ENCODE data around the gene VIPR1. TPM values are rescaled to one million over a fixed set of nuclear protein-coding genes. Genes with fewer than 3 reads are reported as not detected.

Gene VIPR1
- total RNA-seq, 1 experiment from 2014 or later = 0.41 TPM

DNA sequence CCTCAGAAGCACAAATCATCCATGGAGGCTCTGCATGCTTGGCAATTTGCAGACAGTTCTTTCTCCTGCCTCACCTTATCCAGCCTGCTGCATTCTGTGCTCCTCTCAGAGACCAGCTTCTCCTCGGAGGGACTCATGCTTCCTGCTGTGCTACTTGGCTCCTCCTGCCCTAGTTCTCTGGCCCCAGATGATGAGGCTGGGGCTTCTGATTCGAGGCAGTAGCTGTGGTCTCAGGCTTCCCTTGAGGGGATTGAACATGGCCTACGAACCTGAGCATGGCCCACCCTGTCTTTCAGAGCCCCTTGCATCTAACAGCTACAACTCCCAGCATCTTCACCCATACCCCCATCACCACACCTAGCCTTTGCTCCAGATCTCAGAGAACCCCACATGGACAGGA is 6.7 kb downstream of the VIPR1 start:
- Histone ChIP-seq H3K27ac (ENCODE audit: low read length) (no peak overlapping the region), H3K9me3 (ENCODE audit: control insufficient read depth, insufficient read depth, low read depth, low read length) (no peaks in the 10 kb centered on the region), H3K36me3 (ENCODE audit: control insufficient read depth, insufficient read depth, low read length) (no peaks in the 10 kb centered on the region), H3K27me3 (ENCODE audit: control insufficient read depth, insufficient read depth, low read length) (no peaks in the 10 kb centered on the region), H3K4me1 (ENCODE audit: control insufficient read depth, insufficient read depth, low read length) (no peaks in the 10 kb centered on the region), H3K4me3 (ENCODE audit: low read depth in 2 of 2, low read length in 2 of 2) (no peak overlapping the region)
- in situ Hi-C loops (cut with HindIII; ENCODE audit: low pct_unique_long_range_greater_than_20kb, low sequenced_read_pairs) = no loop called here
- TF ChIP-seq, protein P1, sequence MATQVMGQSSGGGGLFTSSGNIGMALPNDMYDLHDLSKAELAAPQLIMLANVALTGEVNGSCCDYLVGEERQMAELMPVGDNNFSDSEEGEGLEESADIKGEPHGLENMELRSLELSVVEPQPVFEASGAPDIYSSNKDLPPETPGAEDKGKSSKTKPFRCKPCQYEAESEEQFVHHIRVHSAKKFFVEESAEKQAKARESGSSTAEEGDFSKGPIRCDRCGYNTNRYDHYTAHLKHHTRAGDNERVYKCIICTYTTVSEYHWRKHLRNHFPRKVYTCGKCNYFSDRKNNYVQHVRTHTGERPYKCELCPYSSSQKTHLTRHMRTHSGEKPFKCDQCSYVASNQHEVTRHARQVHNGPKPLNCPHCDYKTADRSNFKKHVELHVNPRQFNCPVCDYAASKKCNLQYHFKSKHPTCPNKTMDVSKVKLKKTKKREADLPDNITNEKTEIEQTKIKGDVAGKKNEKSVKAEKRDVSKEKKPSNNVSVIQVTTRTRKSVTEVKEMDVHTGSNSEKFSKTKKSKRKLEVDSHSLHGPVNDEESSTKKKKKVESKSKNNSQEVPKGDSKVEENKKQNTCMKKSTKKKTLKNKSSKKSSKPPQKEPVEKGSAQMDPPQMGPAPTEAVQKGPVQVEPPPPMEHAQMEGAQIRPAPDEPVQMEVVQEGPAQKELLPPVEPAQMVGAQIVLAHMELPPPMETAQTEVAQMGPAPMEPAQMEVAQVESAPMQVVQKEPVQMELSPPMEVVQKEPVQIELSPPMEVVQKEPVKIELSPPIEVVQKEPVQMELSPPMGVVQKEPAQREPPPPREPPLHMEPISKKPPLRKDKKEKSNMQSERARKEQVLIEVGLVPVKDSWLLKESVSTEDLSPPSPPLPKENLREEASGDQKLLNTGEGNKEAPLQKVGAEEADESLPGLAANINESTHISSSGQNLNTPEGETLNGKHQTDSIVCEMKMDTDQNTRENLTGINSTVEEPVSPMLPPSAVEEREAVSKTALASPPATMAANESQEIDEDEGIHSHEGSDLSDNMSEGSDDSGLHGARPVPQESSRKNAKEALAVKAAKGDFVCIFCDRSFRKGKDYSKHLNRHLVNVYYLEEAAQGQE (IDR thresholded peaks at IDR 0.05; ENCODE audit: insufficient read depth in 1 of 2, low read depth in 2 of 2, low read length in 1 of 2) = no peak
- TF ChIP-seq SIN3A (IDR thresholded peaks at IDR 0.05; ENCODE audit: borderline replicate concordance, insufficient read depth, low read depth, low read length) (no peak), POLR2AphosphoS5 (IDR thresholded peaks at IDR 0.05; ENCODE audit: low read depth, low read length) (no peak), TCF7L2 (IDR thresholded peaks at IDR 0.05; ENCODE audit: low read depth, low read length) (no peak)
- TF ChIP-seq, protein P2, sequence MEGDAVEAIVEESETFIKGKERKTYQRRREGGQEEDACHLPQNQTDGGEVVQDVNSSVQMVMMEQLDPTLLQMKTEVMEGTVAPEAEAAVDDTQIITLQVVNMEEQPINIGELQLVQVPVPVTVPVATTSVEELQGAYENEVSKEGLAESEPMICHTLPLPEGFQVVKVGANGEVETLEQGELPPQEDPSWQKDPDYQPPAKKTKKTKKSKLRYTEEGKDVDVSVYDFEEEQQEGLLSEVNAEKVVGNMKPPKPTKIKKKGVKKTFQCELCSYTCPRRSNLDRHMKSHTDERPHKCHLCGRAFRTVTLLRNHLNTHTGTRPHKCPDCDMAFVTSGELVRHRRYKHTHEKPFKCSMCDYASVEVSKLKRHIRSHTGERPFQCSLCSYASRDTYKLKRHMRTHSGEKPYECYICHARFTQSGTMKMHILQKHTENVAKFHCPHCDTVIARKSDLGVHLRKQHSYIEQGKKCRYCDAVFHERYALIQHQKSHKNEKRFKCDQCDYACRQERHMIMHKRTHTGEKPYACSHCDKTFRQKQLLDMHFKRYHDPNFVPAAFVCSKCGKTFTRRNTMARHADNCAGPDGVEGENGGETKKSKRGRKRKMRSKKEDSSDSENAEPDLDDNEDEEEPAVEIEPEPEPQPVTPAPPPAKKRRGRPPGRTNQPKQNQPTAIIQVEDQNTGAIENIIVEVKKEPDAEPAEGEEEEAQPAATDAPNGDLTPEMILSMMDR (IDR thresholded peaks at IDR 0.05) = no peak
- ATAC-seq (no peak), DNase-seq (ENCODE audit: low read depth, low spot score) (no peak)
- POLR2A ChIA-PET = no interaction called here
- no TSS peak for BruUV-seq (replicated peaks)
- CTCF ChIA-PET = no interaction called here
- intact Hi-C loops (cut with micrococcal nuclease; ENCODE audit: unreplicated experiment) = no loop called here

DNA sequence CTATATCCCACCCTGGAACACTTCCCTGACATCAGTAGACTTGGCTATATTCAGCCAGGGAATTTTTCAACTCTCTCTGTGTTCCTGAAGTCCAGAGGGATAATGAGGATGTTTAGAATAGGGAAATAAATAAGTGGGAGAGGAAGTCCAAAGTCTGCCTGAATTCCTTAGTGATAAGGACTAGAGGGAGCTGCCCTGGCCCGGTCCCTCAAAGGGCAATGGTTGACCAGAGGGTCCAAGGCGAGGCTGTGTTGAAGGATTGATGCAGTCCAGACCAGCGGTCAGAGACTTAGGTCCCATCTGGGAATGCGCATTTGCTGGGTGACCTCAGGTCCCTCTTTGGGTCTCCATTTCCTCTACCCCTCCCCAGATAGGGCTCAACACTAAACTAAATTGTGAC is 7.9 kb downstream of the VIPR1 start:
- POLR2A ChIA-PET = no interaction called here
- Histone ChIP-seq H3K4me1 (ENCODE audit: control insufficient read depth, insufficient read depth, low read length) (no peaks in the 10 kb centered on the region), H3K4me3 (ENCODE audit: low read depth in 2 of 2, low read length in 2 of 2) (no peak overlapping the region), H3K27ac (ENCODE audit: low read length) (no peak overlapping the region), H3K9me3 (ENCODE audit: control insufficient read depth, insufficient read depth, low read depth, low read length) (no peaks in the 10 kb centered on the region), H3K27me3 (ENCODE audit: control insufficient read depth, insufficient read depth, low read length) (no peaks in the 10 kb centered on the region), H3K36me3 (ENCODE audit: control insufficient read depth, insufficient read depth, low read length) (no peaks in the 10 kb centered on the region)
- DNase-seq (ENCODE audit: low read depth, low spot score) (no peak), ATAC-seq (no peak)
- intact Hi-C loops (cut with micrococcal nuclease; ENCODE audit: unreplicated experiment) = no loop called here
- in situ Hi-C loops (cut with HindIII; ENCODE audit: low pct_unique_long_range_greater_than_20kb, low sequenced_read_pairs) = no loop called here
- CTCF ChIA-PET = no interaction called here
- BruUV-seq (replicated peaks) = no TSS peak
- TF ChIP-seq, protein P2 (IDR thresholded peaks at IDR 0.05) = no peak
- TF ChIP-seq POLR2AphosphoS5 (IDR thresholded peaks at IDR 0.05; ENCODE audit: low read depth, low read length) = no peak
- TF ChIP-seq TCF7L2 (IDR thresholded peaks at IDR 0.05; ENCODE audit: low read depth, low read length) = no peak
- TF ChIP-seq SIN3A (IDR thresholded peaks at IDR 0.05; ENCODE audit: borderline replicate concordance, insufficient read depth, low read depth, low read length) = no peak
- TF ChIP-seq, protein P1 (IDR thresholded peaks at IDR 0.05; ENCODE audit: insufficient read depth in 1 of 2, low read depth in 2 of 2, low read length in 1 of 2) = no peak

Measured in Panc1 (cell line).